GM08714 (cell line): ENCODE measurements around the gene NDUFV3.

ENCODE experiments used
- H3K4me3 ChIP-seq: fragments of 200-500 bp; sonication (Bioruptor generic); 2 replicates; pipeline ENCODE4 v1.5.1; 2014; ENCODE audit warnings: mild to moderate bottlenecking, low read length, inconsistent platforms
- ZNF274 ChIP-seq: IDR thresholded peaks from 2 replicates; pipeline ENCODE4 v1.6.1; 2012; ENCODE audit warnings: mild to moderate bottlenecking, low read depth, low read length

NDUFV3 gene

GRCh38 chr21:42851812-42852665 lies 41.1 kb upstream of the NDUFV3 start:
- H3K4me3 ChIP-seq, result no peak overlapping the region
- no peak for TF ChIP-seq ZNF274

- TF ChIP-seq ZNF274, result no peak
- no peak overlapping the region for H3K4me3 ChIP-seq
These were observed 40.1 kb upstream of the NDUFV3 start for GRCh38 chr21:42852925-42853570.

DNA sequence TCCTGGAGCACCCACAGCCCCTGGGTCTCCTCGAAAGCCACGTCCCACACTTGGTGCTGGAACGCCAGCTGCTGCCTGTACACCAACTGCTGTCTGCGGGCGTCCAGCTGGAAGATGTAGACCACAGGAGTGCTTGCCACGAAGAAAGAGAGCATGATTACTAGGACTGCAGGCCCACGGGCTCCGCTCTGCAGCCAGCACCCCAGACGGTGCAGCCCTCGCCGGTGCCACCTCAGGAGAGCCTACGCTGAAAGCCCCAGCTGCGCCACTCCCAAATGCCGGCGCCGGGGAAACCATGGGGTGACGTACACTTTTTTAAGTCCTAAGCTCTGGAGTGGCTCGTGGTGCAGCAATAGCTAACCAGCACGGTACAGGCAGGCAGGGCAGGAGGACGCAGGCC lies 39.5 kb upstream of the NDUFV3 start:
- no peak overlapping the region for H3K4me3 ChIP-seq
- TF ChIP-seq ZNF274, result no peak

GRCh38 chr21:42854246-42855010 lies 38.7 kb upstream of the NDUFV3 start:
- no peak overlapping the region for H3K4me3 ChIP-seq
- TF ChIP-seq ZNF274, result no peak

- H3K4me3 ChIP-seq, result no peak overlapping the region
- no peak for TF ChIP-seq ZNF274
These were observed 37.8 kb upstream of the NDUFV3 start for GRCh38 chr21:42855171-42855936.

DNA sequence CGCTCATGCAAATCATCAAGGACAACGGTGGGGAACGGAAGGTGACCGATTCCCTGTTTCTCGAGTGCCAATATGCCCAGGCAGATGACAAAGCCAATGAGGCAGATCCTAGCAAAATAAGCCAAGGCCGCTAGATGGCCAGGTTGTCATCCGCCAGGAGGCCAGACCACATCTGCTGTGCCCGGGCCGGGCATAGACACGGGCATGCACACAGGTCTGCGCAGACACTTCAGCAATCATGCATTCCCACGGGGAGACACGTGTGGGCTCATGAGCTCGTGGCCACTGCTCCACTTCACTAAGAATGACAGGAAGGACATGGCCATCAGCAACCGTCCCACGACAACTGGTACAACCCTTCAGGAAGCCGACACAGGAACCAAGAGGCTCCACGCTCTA lies 37.2 kb upstream of the NDUFV3 start:
- TF ChIP-seq ZNF274, result no peak
- H3K4me3 ChIP-seq, result no peak overlapping the region

DNA sequence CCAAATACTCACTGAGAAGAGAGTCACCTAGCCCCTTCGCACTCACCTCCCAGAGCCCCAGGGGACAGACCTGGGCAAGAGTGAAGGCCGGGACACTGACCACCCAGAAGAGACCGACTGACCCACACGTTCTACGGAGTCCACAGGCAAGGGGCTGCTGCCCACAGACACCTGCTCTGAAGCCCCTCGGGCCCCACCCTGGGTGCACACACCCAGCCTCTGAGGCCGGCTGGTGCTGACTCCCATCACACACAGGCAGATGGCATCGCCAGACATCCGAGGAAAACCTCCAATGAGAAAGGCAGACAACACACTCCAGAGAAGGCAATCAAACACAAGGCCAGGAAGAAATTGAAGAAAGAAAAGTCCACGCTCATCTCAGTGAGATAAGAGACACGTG lies 35.9 kb upstream of the NDUFV3 start:
- no peak for TF ChIP-seq ZNF274
- H3K4me3 ChIP-seq, result no peak overlapping the region

- TF ChIP-seq ZNF274, result no peak
- H3K4me3 ChIP-seq, result no peak overlapping the region
These were observed 34.8 kb upstream of the NDUFV3 start for GRCh38 chr21:42858185-42858847.

DNA sequence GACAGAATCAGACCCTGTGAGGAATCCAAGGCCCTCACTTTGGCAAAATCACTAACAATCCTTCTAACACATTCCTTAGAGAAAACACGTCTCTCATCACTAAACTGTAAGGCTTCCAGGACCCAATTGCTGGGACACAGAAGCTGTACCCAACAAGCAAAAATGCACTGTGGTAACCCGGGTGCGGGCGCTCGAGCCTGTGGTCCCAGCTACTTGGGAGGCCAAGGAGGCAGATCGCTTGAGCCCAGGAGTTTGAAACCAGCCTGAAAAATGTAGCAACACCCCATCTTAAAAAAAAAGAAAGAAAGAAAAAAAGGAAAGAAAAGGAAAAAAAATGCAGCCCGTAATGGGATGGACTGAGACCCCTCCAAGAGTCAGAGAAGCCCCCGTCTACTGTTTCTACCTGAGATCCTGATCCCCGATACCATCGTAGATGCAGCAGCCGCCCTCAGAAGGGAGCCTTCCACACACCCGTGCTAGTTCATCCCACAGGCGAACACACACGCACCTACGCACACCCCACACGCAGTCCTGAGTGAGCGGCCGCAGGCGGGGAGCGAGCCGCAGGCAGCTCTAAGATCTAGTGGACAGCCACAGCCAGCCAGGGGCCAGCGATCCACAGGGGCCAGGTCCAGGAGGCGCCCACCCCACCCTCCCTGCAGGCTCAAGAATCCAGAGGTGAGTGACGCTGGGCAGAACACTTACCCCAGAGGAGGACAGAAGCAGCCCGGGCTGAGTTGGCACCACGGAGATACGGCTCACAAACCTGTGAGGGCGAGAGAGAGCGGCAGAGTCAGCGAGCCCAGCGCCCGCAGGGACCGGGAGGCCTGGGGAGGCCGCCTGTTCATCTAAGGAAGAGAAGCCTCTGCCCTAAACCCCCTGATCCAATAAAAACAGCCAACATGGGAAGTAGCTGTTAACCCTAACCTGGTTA lies 33.9 kb upstream of the NDUFV3 start:
- no peak overlapping the region for H3K4me3 ChIP-seq
- TF ChIP-seq ZNF274, result no peak

DNA sequence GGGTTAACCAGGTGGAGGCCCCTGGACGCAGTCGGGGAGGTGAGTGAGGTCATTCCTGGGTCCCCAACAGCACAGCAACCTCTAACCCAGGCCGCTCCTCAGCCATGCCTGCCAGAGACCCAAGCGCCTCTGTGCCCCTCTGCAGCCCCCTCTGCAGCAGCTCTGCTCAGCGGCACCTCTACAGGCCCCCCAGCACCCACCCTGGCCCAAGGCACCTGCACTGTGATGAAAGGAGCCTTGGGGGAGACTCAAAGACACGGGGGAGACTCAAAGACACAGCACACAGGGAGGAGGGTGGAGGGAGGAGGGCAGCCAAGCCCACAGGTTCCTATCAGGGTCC lies 33.2 kb upstream of the NDUFV3 start:
- TF ChIP-seq ZNF274, result no peak
- H3K4me3 ChIP-seq, result no peak overlapping the region

DNA sequence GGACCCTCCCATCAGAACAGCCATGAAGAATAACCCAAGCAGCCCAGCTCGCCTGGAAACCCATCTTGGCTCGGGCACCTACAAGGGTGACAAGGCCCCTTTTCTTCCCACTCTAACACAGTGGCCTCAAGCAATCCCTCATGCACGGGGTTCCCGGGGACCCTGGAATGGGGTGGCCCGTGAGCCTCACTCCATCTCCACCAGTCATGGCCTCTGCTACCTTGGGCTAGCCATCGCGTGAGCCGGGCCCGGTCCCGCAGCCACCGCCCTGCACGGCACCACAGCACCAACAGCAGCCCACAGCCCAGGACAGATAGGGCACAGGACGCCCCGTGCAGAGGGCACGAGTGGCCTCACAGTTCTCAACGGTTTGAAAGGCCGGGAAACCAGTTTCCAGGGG lies 32.8 kb upstream of the NDUFV3 start:
- TF ChIP-seq ZNF274, result no peak
- H3K4me3 ChIP-seq, result no peak overlapping the region

DNA sequence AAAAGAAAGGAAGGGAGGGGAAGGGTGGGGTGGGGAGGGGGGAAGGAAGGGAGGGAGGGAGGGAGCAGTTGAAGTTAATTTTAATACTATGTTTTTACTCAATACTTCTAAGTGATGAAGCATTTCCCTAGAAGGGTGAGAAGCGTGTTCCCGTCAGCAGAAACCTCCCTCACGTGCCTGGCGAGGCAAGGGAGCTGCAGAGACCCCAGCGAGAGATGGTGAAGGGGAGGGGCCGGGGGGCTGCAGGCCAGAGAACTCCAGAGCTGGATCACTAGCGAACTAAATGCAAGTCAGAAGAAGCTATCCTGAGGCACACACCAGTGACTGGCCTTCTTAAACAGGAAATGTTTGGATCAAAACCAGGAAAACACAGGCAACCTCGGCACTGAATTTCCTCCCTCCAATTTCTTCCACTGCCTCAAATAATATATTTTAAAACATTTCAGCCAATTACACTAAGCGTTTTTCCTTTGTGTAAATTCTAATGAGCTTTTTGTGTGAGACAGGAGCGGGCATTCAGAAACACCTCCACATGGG lies 31.7 kb upstream of the NDUFV3 start:
- TF ChIP-seq ZNF274, result no peak
- H3K4me3 ChIP-seq, result no peak overlapping the region
